ENCODE data around the gene DCTN2. TPM values are rescaled to one million over a fixed set of nuclear protein-coding genes. Genes with fewer than 3 reads are reported as not detected.

The DCTN2 gene
- total RNA-seq, 2 experiments from 2014 or later = 39.6 TPM

DNA sequence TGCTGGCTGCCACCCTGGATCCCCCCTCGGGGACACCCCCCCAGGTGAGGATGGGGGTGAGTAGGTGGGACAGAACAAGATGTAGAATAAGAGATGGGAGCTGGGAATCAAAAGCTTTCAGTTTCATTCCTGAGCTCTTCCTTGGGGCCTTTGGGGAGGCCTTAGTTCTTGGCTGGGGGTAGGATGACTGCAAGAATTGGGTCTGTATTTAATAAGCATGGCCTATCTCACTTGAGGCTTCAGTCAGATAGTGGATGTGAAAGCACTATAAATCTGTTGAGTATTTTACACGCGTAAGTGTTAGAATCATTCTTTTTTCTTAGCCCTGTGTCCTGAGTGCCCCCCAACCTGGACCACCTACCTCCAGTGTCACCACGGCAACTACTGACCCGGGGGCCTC is 19.8 kb downstream of the DCTN2 start:
- POLR2A ChIA-PET = interaction anchor here (1.1 kb wide), 1 partner anchor 13 kb away, joined by 3 read pairs; no protein-coding TSS in a partner anchor
- H3K27ac Mint-ChIP-seq = no peak overlapping the region

GRCh38 chr12:57526477-57527126 is 20.4 kb downstream of the DCTN2 start:
- no peak overlapping the region for H3K4me3 Mint-ChIP-seq
- no peak for TF ChIP-seq CTCF (IDR thresholded peaks at IDR 0.05)

More for the DNA sequence above, 19.8 kb downstream of the DCTN2 start:
- Mint-ChIP-seq H3K4me1 (ENCODE audit: low read depth) (peaks cover 18% of the 10 kb centered on the region), H3K9me3 (no peaks in the 10 kb centered on the region), H3K4me3 (no peak overlapping the region), H3K27me3 (no peaks in the 10 kb centered on the region), H3K36me3 (ENCODE audit: low read depth) (peaks cover 83% of the 10 kb centered on the region)
- Histone ChIP-seq H3K4me1 (ENCODE audit: insufficient read depth, low read length) (peaks cover 38% of the 10 kb centered on the region), H3K27ac (ENCODE audit: low read depth in 1 of 2, low read length in 2 of 2) (no peak overlapping the region), H3K36me3 (ENCODE audit: insufficient read depth, low read length) (peaks cover 77% of the 10 kb centered on the region), H3K4me3 (ENCODE audit: low read length) (no peak overlapping the region), H3K27me3 (ENCODE audit: control insufficient read depth in 1 of 2, insufficient read depth in 2 of 2, low read length in 2 of 2) (no peaks in the 10 kb centered on the region), H3K9me3 (ENCODE audit: control insufficient read depth in 1 of 2, insufficient read depth in 1 of 2, low read length in 2 of 2) (no peaks in the 10 kb centered on the region)
- CTCF ChIA-PET = no interaction called here
- no peak for ATAC-seq (ENCODE audit: poor library complexity)
- TF ChIP-seq CTCF (IDR thresholded peaks at IDR 0.05) = no peak
- intact Hi-C loops (cut with DNase I, micrococcal nuclease) = loop anchor here in 1 of 2 experiments (2.0 kb wide), 1 partner anchor 62 kb away; no protein-coding TSS in a partner anchor
- DNase-seq = no peak

GRCh38 chr12:57525615-57526383 is 21.2 kb downstream of the DCTN2 start:
- Histone ChIP-seq H3K36me3 (ENCODE audit: insufficient read depth, low read length) (peaks cover 63% of the 10 kb centered on the region), H3K27me3 (ENCODE audit: control insufficient read depth in 1 of 2, insufficient read depth in 2 of 2, low read length in 2 of 2) (no peaks in the 10 kb centered on the region), H3K4me3 (ENCODE audit: low read length) (no peak overlapping the region), H3K4me1 (ENCODE audit: insufficient read depth, low read length) (peaks cover 52% of the 10 kb centered on the region), H3K27ac (ENCODE audit: low read depth in 1 of 2, low read length in 2 of 2) (no peak overlapping the region), H3K9me3 (ENCODE audit: control insufficient read depth in 1 of 2, insufficient read depth in 1 of 2, low read length in 2 of 2) (no peaks in the 10 kb centered on the region)
- ChIA-PET CTCF (no interaction called here), POLR2A (interaction anchor here (1.1 kb wide), 1 partner anchor 15 kb away, joined by 3 read pairs; no protein-coding TSS in a partner anchor)
- H3K4me1 Mint-ChIP-seq (ENCODE audit: low read depth) = peaks cover 32% of the 10 kb centered on the region
- peaks cover 76% of the 10 kb centered on the region for H3K36me3 Mint-ChIP-seq (ENCODE audit: low read depth)
- no peaks in the 10 kb centered on the region for H3K27me3 Mint-ChIP-seq
- intact Hi-C loops (cut with DNase I, micrococcal nuclease) = loop anchor here in 1 of 2 experiments (2.0 kb wide), 1 partner anchor 61 kb away; no protein-coding TSS in a partner anchor
- DNase-seq (no peak), ATAC-seq (ENCODE audit: poor library complexity) (no peak)
- H3K27ac Mint-ChIP-seq = no peak overlapping the region
- H3K4me3 Mint-ChIP-seq = no peak overlapping the region
- H3K9me3 Mint-ChIP-seq = no peaks in the 10 kb centered on the region
- TF ChIP-seq CTCF (IDR thresholded peaks at IDR 0.05) = no peak

More at GRCh38 chr12:57526477-57527126, 20.4 kb downstream of the DCTN2 start:
- POLR2A ChIA-PET = interaction anchor here (1.1 kb wide), 1 partner anchor 14 kb away, joined by 3 read pairs; no protein-coding TSS in a partner anchor
- Mint-ChIP-seq H3K27me3 (no peaks in the 10 kb centered on the region), H3K27ac (peak overlapping the region; percentile 24), H3K9me3 (no peaks in the 10 kb centered on the region), H3K36me3 (ENCODE audit: low read depth) (peaks cover 83% of the 10 kb centered on the region), H3K4me1 (ENCODE audit: low read depth) (peaks cover 24% of the 10 kb centered on the region)
- CTCF ChIA-PET = no interaction called here
- DNase-seq = no peak
- no peaks in the 10 kb centered on the region for H3K27me3 ChIP-seq (ENCODE audit: control insufficient read depth in 1 of 2, insufficient read depth in 2 of 2, low read length in 2 of 2)
- H3K9me3 ChIP-seq (ENCODE audit: control insufficient read depth in 1 of 2, insufficient read depth in 1 of 2, low read length in 2 of 2) = no peaks in the 10 kb centered on the region
- no peak for ATAC-seq (ENCODE audit: poor library complexity)
- H3K4me3 ChIP-seq (ENCODE audit: low read length) = no peak overlapping the region
- no peak overlapping the region for H3K27ac ChIP-seq (ENCODE audit: low read depth in 1 of 2, low read length in 2 of 2)
- intact Hi-C loops (cut with DNase I, micrococcal nuclease) = loop anchor here in 1 of 2 experiments (2.0 kb wide), 1 partner anchor 62 kb away; no protein-coding TSS in a partner anchor
- peaks cover 44% of the 10 kb centered on the region for H3K4me1 ChIP-seq (ENCODE audit: insufficient read depth, low read length)
- peaks cover 71% of the 10 kb centered on the region for H3K36me3 ChIP-seq (ENCODE audit: insufficient read depth, low read length)
